Right ventricle myocardium inferior (tissue), 1 donor: ENCODE measurements around the gene GPHN. TPM values are rescaled to one million over a fixed set of nuclear protein-coding genes. Genes with fewer than 3 reads are reported as not detected.

Experiments used
- ATAC-seq: fragments of 200-7000 bp; cut with Tn5 transposase; one replicate; pipeline ENCODE4 v1.9.1; 2020; ENCODE audit warnings: mild to moderate bottlenecking, moderate library complexity
- DNase-seq: peaks from one replicate; pipeline ENCODE4 v3.0.0; 2021; ENCODE audit errors: missing footprints
- intact Hi-C: fragments of 100-400 bp; cut with DNase I; formaldehyde crosslinking; loops from one replicate; pipeline ENCODE4 v1.11.0; 2022
- total RNA-seq: library from RNA; stranded (reverse); fragmentation: NEBNext Ultra II Directional; extraction: Animal tissue kit (Norgen Biotek cat#: 25700); gene quantifications from one replicate; pipeline ENCODE4 v1.2.1, GENCODE V29; 2021
- donor health status: DM: no; HTN: yes; CAD: no; lungs with severe emphysema.

The GPHN gene
- total RNA-seq, 1 donor from 2014 or later: 23.5 TPM

- ATAC-seq (no peak), DNase-seq (no peak)
- intact Hi-C loops: no loop called here
Measured at GRCh38 chr14:67151082-67151666, 643.2 kb downstream of the GPHN start.

GRCh38 chr14:67158566-67158965 is 650.6 kb downstream of the GPHN start:
- intact Hi-C loops: no loop called here
- ATAC-seq: no peak

GRCh38 chr14:67162385-67162784 is 654.4 kb downstream of the GPHN start:
- intact Hi-C loops: no loop called here
- DNase-seq (no peak), ATAC-seq (no peak)

More at GRCh38 chr14:67158566-67158965, 650.6 kb downstream of the GPHN start:
- no peak for DNase-seq

GRCh38 chr14:67166450-67166853 is 658.5 kb downstream of the GPHN start:
- DNase-seq (no peak), ATAC-seq (no peak)
- intact Hi-C loops: loop anchor here (1.0 kb wide), 1 partner anchor 120 kb away; no protein-coding TSS in a partner anchor

- no peak for DNase-seq
- intact Hi-C loops: no loop called here
- ATAC-seq: no peak
Measured at GRCh38 chr14:67167420-67168109, 659.6 kb downstream of the GPHN start.

- intact Hi-C loops: no loop called here
- DNase-seq: no peak
- ATAC-seq: no peak
Measured at GRCh38 chr14:67168110-67168441, 660.1 kb downstream of the GPHN start.

- intact Hi-C loops: no loop called here
- DNase-seq: no peak
- no peak for ATAC-seq
Measured at GRCh38 chr14:67170660-67171059, 662.7 kb downstream of the GPHN start.

GRCh38 chr14:67172056-67172455 is 664.1 kb downstream of the GPHN start:
- DNase-seq: no peak

GRCh38 chr14:67172520-67172919 is 664.6 kb downstream of the GPHN start:
- intact Hi-C loops: no loop called here
- ATAC-seq (no peak), DNase-seq (no peak)

More at GRCh38 chr14:67172056-67172455, 664.1 kb downstream of the GPHN start:
- intact Hi-C loops: no loop called here
- ATAC-seq: no peak

GRCh38 chr14:67173719-67174118 is 665.8 kb downstream of the GPHN start:
- DNase-seq: no peak
- intact Hi-C loops: no loop called here
- no peak for ATAC-seq

- ATAC-seq (no peak), DNase-seq (no peak)
- intact Hi-C loops: no loop called here
Measured at GRCh38 chr14:67186172-67186768, 678.3 kb downstream of the GPHN start.

- DNase-seq (no peak), ATAC-seq (no peak)
- intact Hi-C loops: no loop called here
Measured at GRCh38 chr14:67186789-67187584, 679.0 kb downstream of the GPHN start.

GRCh38 chr14:67187826-67188225 is 679.9 kb downstream of the GPHN start:
- DNase-seq (no peak), ATAC-seq (no peak)

GRCh38 chr14:67188326-67188725 is 680.4 kb downstream of the GPHN start:
- DNase-seq (no peak), ATAC-seq (no peak)
- intact Hi-C loops: no loop called here

More at GRCh38 chr14:67187826-67188225, 679.9 kb downstream of the GPHN start:
- intact Hi-C loops: no loop called here

- DNase-seq (no peak), ATAC-seq (no peak)
- intact Hi-C loops: no loop called here
Measured at GRCh38 chr14:67191768-67192290, 683.9 kb downstream of the GPHN start.

- intact Hi-C loops: no loop called here
- ATAC-seq (no peak), DNase-seq (no peak)
Measured at GRCh38 chr14:67192366-67192765, 684.4 kb downstream of the GPHN start.

- intact Hi-C loops: no loop called here
- DNase-seq (no peak), ATAC-seq (no peak)
Measured at GRCh38 chr14:67195279-67195678, 687.3 kb downstream of the GPHN start.

GRCh38 chr14:67199016-67199415 is 691.1 kb downstream of the GPHN start:
- intact Hi-C loops: no loop called here
- no peak for DNase-seq
- ATAC-seq: no peak

GRCh38 chr14:67207810-67208209 is 699.9 kb downstream of the GPHN start:
- no peak for DNase-seq
- intact Hi-C loops: no loop called here
- no peak for ATAC-seq
